ENCODE data around the gene PON3. TPM values are rescaled to one million over a fixed set of nuclear protein-coding genes. Genes with fewer than 3 reads are reported as not detected.

Gene PON3
- total RNA-seq, 1 experiment from 2014 or later = 1.2 TPM

- Histone ChIP-seq H3K4me3 (ENCODE audit: low read depth in 2 of 2, low read length in 2 of 2) (no peak overlapping the region), H3K9me3 (ENCODE audit: control insufficient read depth, insufficient read depth, low read depth, low read length) (no peaks in the 10 kb centered on the region), H3K27ac (ENCODE audit: low read length) (no peak overlapping the region), H3K36me3 (ENCODE audit: control insufficient read depth, insufficient read depth, low read length) (no peaks in the 10 kb centered on the region), H3K27me3 (ENCODE audit: control insufficient read depth, insufficient read depth, low read length) (no peaks in the 10 kb centered on the region), H3K4me1 (ENCODE audit: control insufficient read depth, insufficient read depth, low read length) (no peaks in the 10 kb centered on the region)
- no peak for DNase-seq (ENCODE audit: low read depth, low spot score)
- TF ChIP-seq, protein P1, sequence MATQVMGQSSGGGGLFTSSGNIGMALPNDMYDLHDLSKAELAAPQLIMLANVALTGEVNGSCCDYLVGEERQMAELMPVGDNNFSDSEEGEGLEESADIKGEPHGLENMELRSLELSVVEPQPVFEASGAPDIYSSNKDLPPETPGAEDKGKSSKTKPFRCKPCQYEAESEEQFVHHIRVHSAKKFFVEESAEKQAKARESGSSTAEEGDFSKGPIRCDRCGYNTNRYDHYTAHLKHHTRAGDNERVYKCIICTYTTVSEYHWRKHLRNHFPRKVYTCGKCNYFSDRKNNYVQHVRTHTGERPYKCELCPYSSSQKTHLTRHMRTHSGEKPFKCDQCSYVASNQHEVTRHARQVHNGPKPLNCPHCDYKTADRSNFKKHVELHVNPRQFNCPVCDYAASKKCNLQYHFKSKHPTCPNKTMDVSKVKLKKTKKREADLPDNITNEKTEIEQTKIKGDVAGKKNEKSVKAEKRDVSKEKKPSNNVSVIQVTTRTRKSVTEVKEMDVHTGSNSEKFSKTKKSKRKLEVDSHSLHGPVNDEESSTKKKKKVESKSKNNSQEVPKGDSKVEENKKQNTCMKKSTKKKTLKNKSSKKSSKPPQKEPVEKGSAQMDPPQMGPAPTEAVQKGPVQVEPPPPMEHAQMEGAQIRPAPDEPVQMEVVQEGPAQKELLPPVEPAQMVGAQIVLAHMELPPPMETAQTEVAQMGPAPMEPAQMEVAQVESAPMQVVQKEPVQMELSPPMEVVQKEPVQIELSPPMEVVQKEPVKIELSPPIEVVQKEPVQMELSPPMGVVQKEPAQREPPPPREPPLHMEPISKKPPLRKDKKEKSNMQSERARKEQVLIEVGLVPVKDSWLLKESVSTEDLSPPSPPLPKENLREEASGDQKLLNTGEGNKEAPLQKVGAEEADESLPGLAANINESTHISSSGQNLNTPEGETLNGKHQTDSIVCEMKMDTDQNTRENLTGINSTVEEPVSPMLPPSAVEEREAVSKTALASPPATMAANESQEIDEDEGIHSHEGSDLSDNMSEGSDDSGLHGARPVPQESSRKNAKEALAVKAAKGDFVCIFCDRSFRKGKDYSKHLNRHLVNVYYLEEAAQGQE (IDR thresholded peaks at IDR 0.05; ENCODE audit: insufficient read depth in 1 of 2, low read depth in 2 of 2, low read length in 1 of 2) = no peak
- TF ChIP-seq, protein P2, sequence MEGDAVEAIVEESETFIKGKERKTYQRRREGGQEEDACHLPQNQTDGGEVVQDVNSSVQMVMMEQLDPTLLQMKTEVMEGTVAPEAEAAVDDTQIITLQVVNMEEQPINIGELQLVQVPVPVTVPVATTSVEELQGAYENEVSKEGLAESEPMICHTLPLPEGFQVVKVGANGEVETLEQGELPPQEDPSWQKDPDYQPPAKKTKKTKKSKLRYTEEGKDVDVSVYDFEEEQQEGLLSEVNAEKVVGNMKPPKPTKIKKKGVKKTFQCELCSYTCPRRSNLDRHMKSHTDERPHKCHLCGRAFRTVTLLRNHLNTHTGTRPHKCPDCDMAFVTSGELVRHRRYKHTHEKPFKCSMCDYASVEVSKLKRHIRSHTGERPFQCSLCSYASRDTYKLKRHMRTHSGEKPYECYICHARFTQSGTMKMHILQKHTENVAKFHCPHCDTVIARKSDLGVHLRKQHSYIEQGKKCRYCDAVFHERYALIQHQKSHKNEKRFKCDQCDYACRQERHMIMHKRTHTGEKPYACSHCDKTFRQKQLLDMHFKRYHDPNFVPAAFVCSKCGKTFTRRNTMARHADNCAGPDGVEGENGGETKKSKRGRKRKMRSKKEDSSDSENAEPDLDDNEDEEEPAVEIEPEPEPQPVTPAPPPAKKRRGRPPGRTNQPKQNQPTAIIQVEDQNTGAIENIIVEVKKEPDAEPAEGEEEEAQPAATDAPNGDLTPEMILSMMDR (IDR thresholded peaks at IDR 0.05) = no peak
- TF ChIP-seq POLR2AphosphoS5 (IDR thresholded peaks at IDR 0.05; ENCODE audit: low read depth, low read length) = no peak
- no peak for TF ChIP-seq SIN3A (IDR thresholded peaks at IDR 0.05; ENCODE audit: borderline replicate concordance, insufficient read depth, low read depth, low read length)
- TF ChIP-seq TCF7L2 (IDR thresholded peaks at IDR 0.05; ENCODE audit: low read depth, low read length) = no peak
- no TSS peak for BruUV-seq (replicated peaks)
- in situ Hi-C loops (cut with HindIII; ENCODE audit: low pct_unique_long_range_greater_than_20kb, low sequenced_read_pairs) (no loop called here), intact Hi-C loops (cut with micrococcal nuclease; ENCODE audit: unreplicated experiment) (no loop called here)
- ChIA-PET CTCF (no interaction called here), POLR2A (no interaction called here)
- ATAC-seq = no peak
These were observed 19.4 kb downstream of the PON3 start for GRCh38 chr7:95376632-95377400.

DNA sequence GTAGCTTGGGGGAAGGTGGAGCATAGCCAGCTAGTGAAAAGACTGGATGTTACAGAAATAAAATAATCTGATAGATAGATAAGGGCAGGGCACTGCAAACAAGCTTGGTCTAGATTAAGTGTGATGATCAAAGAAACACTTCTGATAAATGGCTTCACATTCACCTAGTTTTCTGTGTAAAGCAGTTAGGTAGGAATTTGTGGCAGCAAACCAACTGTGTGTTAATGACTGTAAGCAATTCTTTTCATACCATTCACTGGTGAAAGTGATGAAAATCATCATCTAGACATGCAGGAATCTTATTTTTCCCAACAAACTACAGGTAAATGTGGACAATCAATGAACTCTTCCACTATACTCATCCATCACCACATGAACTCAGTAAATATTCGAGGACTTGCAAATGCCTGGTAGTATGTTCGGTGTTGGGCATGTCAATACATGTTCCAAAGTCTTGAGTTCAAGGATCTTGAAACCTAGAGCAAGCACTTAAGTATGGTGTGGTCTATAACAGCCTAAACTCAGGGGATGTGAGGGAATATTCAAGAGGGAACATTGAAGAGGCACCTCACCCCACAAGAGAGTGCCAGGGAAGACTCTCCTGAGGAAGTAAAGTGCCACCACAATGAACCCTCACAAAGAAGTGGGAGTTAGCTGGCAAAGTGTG, 20.5 kb downstream of the PON3 start:
- no peak for DNase-seq (ENCODE audit: low read depth, low spot score)
- ATAC-seq = no peak
- no peak overlapping the region for H3K27ac ChIP-seq (ENCODE audit: low read length)
- ChIA-PET POLR2A (no interaction called here), CTCF (no interaction called here)
- H3K9me3 ChIP-seq (ENCODE audit: control insufficient read depth, insufficient read depth, low read depth, low read length) = no peaks in the 10 kb centered on the region
- no TSS peak for BruUV-seq (replicated peaks)
- TF ChIP-seq SIN3A (IDR thresholded peaks at IDR 0.05; ENCODE audit: borderline replicate concordance, insufficient read depth, low read depth, low read length) (no peak), TCF7L2 (IDR thresholded peaks at IDR 0.05; ENCODE audit: low read depth, low read length) (no peak), POLR2AphosphoS5 (IDR thresholded peaks at IDR 0.05; ENCODE audit: low read depth, low read length) (no peak)
- TF ChIP-seq, protein P2 (IDR thresholded peaks at IDR 0.05) = no peak
- TF ChIP-seq, protein P1 (IDR thresholded peaks at IDR 0.05; ENCODE audit: insufficient read depth in 1 of 2, low read depth in 2 of 2, low read length in 1 of 2) = no peak
- no peak overlapping the region for H3K4me3 ChIP-seq (ENCODE audit: low read depth in 2 of 2, low read length in 2 of 2)
- intact Hi-C loops (cut with micrococcal nuclease; ENCODE audit: unreplicated experiment) = no loop called here
- no peaks in the 10 kb centered on the region for H3K27me3 ChIP-seq (ENCODE audit: control insufficient read depth, insufficient read depth, low read length)
- no peaks in the 10 kb centered on the region for H3K36me3 ChIP-seq (ENCODE audit: control insufficient read depth, insufficient read depth, low read length)
- in situ Hi-C loops (cut with HindIII; ENCODE audit: low pct_unique_long_range_greater_than_20kb, low sequenced_read_pairs) = no loop called here
- no peaks in the 10 kb centered on the region for H3K4me1 ChIP-seq (ENCODE audit: control insufficient read depth, insufficient read depth, low read length)

Measured in Panc1 (cell line).